GM19193 (cell line): ENCODE results near the gene ENTREP3.
A peak's percentile ranks its signal among the peaks of the same experiment; 100 is the strongest.

Source experiments
- POLR2A ChIP-seq: IDR thresholded peaks from 4 replicates; pipeline ENCODE4 v1.6.1; 2011; ENCODE audit not compliant: insufficient read depth, insufficient read length; ENCODE audit errors: extremely low read depth

The ENTREP3 gene

DNA sequence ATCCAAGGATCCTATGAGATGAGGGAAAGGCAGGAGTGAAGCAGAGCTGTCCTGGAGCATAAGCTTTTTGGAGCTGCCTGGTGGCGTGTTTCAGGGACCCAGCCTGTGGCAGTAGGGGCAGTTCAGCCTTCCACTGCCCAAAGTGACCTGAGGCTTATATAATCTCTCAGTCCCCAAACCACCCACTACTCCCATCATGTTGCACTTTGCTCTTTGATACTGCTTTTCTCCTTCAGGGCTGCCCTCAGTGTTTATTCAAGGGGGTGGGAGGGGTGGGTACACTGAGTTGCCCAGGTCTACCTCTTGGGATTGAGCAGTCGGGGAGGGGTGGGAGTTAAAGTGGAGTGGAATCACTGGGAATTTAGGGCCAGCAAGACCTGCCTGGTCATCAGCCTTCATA lies 31.3 kb upstream of the ENTREP3 start:
- no peak for TF ChIP-seq POLR2A

DNA sequence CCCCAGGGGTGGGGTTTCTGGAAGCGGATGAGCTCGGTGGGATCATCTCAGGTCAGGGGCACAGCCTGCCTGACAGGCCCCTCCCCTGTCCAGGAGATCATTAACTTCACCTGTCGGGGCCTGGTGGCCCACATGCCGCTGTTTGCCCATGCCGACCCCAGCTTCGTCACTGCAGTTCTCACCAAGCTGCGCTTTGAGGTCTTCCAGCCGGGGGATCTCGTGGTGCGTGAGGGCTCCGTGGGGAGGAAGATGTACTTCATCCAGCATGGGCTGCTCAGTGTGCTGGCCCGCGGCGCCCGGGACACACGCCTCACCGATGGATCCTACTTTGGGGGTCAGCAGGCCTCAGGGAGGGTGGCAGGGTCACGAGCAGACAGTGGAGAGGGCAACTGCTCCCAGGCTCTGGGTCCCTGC lies 30.4 kb upstream of the ENTREP3 start:
- no peak for TF ChIP-seq POLR2A

GRCh38 chr1:155285063-155285462 lies 29.8 kb upstream of the ENTREP3 start:
- no peak for TF ChIP-seq POLR2A

- no peak for TF ChIP-seq POLR2A
These were observed 29.2 kb upstream of the ENTREP3 start for GRCh38 chr1:155284476-155284875.

DNA sequence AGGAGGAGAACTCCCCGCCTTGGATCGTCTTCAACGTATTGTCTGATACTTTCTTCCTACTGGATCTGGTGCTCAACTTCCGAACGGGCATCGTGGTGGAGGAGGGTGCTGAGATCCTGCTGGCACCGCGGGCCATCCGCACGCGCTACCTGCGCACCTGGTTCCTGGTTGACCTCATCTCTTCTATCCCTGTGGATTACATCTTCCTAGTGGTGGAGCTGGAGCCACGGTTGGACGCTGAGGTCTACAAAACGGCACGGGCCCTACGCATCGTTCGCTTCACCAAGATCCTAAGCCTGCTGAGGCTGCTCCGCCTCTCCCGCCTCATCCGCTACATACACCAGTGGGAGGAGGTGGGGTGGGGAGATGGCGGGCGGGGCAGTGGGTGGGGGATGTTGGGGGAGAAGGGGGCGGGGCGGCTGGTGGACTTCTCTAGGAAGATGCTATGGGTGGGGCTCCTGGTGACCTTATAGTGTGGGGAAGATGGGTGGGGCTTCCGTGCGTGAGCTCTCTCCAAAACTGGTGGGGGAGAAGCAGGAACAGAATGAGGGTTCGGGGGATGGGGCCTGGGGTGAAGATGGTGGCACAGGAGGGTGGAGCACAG lies 27.3 kb upstream of the ENTREP3 start:
- no peak for TF ChIP-seq POLR2A

DNA sequence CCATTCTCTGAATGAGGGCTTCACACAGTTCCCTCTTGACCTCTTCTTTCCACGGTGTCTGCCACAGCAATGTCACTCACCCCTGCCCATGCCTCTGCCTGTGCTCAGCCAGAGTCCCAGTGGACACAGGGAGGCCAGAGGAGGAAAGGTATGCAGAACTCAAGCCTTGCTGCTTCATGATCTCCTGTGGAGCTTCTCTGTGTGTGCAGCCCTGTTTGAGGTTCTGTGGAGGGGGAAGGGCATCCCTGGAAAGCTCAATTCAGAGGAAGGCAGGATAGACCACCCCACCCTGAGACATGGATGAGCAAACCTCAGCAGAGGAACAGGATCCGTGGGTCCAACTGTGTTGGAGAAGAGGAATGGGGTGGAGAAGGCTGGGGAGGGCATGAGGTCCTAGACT lies 24.0 kb upstream of the ENTREP3 start:
- TF ChIP-seq POLR2A, result no peak

DNA sequence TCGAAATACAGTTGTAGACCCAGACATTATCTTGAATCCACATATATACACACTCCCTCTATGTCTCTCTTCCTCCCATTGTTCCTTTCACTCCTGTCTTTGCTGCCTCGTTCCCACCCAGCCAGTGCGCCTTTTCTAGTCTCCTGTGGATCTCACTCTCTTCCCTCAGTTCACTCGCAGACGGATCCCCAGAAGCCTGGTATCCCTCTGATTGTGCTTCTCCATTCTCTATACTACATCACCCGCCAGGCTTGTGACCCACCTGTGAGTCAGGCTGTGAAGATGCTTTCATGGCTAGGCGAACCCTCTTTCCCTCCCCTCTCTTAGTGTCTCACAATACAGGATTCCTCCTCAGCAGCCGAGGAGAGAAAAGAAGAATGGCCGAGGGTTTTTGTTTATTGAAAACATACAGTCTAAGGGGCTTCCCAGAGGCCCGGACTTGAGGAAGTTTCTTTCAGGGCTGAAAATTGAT lies 23.4 kb upstream of the ENTREP3 start:
- no peak for TF ChIP-seq POLR2A

DNA sequence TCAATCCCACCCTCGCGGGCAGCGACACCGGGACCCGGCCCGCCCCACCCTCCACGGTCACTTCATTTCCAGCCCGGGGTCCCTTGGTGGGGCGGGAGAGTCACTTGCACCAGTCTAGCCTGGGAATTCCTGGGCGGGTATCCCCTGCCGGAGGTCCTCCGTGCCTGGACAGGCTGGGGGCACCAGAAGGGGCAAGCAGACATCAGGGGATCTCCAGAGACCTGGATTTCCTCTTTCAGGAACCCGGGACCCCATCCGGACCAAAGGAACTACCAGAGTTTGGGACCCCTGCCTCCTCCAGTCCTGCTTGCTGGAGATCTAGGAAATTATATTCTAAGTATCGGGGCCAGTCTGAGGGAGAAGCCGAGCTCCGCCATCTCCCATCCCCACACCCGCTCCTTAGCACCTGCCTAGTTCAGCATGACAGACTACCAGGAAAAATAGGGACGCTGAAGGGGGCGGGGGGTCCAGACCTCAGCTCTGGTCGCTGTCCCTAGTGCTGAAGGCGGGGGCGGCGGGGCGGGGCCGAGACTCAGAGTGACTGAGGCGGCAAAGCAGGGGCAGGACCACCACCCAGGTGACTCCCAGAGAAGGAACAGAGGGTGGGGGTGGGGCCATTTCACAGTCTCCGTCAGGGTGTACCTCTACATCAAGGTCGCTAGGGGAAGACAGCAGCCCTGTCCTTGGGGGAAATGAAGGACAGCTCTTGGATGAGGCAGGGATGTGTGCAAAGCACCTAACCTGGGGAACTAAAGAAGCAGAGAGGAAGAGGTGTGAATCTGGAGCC lies 22.8 kb upstream of the ENTREP3 start:
- no peak for TF ChIP-seq POLR2A

DNA sequence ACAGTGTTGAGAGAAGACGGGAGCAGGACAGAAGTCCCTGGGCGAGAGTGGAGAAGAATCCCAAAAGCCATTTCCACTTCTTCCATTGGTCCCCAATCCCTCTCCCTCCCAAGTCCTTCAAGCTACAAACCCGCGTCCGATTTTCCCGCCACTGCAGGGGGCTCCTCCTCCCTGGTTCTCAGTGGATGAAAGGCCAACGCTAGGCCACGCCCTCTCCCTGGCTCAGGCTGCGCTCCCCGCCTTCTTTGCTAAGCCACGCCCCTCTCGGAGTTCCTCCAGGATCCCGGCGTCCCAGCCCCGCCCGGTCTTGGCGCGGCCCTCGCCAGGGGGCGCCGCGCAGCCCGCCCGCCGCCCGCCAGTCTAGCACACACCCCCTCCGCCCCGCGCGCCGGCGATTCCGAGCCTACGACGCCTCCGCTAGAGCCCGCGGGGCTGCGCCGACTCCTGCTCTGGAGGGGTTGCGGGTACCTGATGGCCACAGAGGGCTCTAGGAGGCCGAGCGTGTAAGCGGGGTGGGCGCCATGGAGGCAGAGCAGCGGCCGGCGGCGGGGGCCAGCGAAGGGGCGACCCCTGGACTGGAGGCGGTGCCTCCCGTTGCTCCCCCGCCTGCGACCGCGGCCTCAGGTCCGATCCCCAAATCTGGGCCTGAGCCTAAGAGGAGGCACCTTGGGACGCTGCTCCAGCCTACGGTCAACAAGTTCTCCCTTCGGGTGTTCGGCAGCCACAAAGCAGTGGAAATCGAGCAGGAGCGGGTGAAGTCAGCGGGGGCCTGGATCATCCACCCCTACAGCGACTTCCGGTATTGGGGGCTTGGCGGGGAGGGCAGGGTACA lies 22.0 kb upstream of the ENTREP3 start, which contains the start of gene HCN3:
HCN3 (plus strand) TSS at position 394 of the 832 bp plus-strand sequence; CDS start at position 522, 128 bp downstream.
- no peak for TF ChIP-seq POLR2A

DNA sequence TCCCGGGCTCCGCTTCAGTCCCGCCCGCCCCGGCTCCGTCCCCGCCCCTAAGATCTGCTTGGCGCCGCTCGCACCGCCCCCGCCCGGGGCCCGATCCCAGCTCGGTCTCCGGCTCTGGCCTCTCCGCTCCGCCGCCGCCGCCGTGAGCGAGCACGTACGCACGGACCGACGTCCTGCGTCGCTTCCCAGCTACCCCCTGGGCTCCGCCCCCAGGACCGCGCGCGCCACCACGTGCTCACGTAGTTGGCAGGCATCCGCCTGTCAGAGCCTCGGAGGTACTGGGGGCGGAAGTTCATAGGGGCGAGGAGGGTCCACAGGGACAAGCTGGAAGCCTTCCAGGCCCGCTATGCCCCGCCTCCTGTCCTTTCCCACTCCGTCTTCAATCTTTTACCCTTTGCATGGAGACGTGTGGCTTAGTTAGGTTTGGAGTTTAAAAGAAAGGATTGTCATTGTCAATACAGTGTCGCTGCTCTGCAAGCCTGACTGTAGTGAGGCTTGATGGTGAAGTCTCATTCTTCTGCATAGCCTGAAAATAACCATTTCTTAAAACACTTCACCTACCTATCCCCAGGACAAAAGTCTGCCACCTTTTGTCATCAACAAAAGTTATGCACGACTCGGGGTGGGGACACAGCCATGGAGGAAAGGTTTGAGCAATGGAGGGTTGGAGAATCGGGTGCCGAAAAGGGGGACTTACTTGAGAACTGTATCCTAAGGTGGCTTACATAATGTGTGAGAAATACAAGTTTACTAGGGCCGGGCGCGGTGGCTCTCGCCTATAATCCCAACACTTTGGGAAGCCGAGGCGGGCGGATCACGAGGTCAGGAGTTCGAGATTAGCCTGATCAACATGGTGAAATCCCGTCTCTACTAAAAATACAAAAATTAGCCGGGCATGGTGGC lies 18.3 kb upstream of the ENTREP3 start, which contains the start of gene CLK2:
CLK2 (minus strand) TSS at position 162 of the 903 bp plus-strand sequence. CDS start 2,527 bp downstream, outside the sequence.
- peak; percentile 92 for TF ChIP-seq POLR2A

DNA sequence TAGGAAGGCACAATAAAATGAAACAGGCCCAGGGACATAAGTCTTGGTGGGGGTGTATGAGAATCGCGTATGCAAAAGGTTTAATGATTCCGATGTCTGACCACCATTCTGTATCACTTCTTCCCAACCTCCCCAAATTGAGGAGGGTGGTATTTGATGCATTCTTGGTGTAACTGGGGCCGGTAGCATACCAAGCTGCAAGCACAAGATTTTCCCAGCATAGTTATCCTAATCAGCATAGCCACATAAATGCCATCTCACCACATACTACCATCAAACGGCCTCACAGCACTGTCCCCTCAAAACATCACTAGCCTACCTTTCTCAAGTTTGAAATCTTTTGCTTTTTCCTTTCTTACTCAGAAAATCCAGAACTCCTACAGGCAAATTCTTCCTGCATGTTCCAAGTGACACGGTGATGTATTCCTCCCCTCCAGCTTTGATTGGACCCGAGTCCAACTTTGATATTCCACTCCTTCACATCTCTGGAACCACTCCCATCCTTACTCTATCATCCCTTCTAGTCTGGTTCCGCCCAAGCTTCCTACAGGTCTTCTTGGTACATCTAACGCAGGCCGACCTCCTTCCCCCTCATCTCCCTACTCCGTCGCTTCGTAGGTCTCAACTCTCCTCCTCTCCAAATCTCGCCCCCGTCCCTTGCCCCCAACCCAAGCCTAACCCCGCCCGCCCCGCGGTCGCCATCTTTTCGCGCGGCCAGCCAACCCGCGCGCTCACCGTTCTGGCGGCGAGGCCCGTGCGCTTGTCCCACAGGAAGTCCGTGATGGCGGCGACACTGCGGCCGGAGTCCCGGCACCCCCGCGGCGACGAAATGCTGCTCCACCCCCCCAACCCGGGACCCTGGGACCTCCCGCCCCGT lies 17.4 kb upstream of the ENTREP3 start:
- no peak for TF ChIP-seq POLR2A

GRCh38 chr1:155269381-155269780 lies 14.1 kb upstream of the ENTREP3 start:
- TF ChIP-seq POLR2A, result no peak

GRCh38 chr1:155268630-155269029 lies 13.3 kb upstream of the ENTREP3 start:
- no peak for TF ChIP-seq POLR2A
